Mesendoderm (in vitro differentiated cells): ENCODE data around the gene GNAI1.

Experiments
- DNase-seq: peaks from one replicate; pipeline ENCODE4 v3.0.0; 2013
- H2AK5ac ChIP-seq: 2 replicates; pipeline ENCODE4 v1.6.1; 2013; ENCODE audit warnings: low read length, inconsistent platforms
- H2BK120ac ChIP-seq: 2 replicates; pipeline ENCODE4 v1.6.1; 2013; ENCODE audit warnings: low read depth, mild to moderate bottlenecking, low read length, moderate library complexity, mixed read lengths
- H2BK15ac ChIP-seq: replicated peaks from 2 replicates; pipeline ENCODE4 v1.6.1; 2013; ENCODE audit warnings: low read depth, mild to moderate bottlenecking, moderate library complexity
- H2BK5ac ChIP-seq: 2 replicates; pipeline ENCODE4 v1.6.1; 2013; ENCODE audit warnings: low read length, inconsistent platforms
- H3K18ac ChIP-seq: 2 replicates; pipeline ENCODE4 v1.6.1; 2013; ENCODE audit warnings: mild to moderate bottlenecking, low read length, mixed read lengths
- H3K23ac ChIP-seq: one replicate; pipeline ENCODE4 v1.6.1; 2013; ENCODE audit warnings: low read length
- H3K27ac ChIP-seq: 2 replicates; pipeline ENCODE4 v1.5.1; 2013; ENCODE audit warnings: low read depth, mild to moderate bottlenecking, inconsistent platforms, low read length, moderate library complexity
- H3K27me3 ChIP-seq: 2 replicates; pipeline ENCODE4 v1.6.1; 2013; ENCODE audit warnings: low read length, control low read depth, mild to moderate bottlenecking, inconsistent platforms; ENCODE audit not compliant: insufficient read depth, poor library complexity
- H3K36me3 ChIP-seq: 2 replicates; pipeline ENCODE4 v1.6.1; 2013; ENCODE audit warnings: low read length, inconsistent platforms; ENCODE audit not compliant: control insufficient read depth, insufficient read depth
- H3K4ac ChIP-seq: one replicate; pipeline ENCODE4 v1.6.1; 2013; ENCODE audit warnings: low read depth, mild to moderate bottlenecking, low read length, moderate library complexity
- H3K4me1 ChIP-seq: 2 replicates; pipeline ENCODE4 v1.6.1; 2013; ENCODE audit warnings: low read depth, low read length, inconsistent platforms; ENCODE audit not compliant: control insufficient read depth
- H3K4me2 ChIP-seq: 2 replicates; pipeline ENCODE4 v1.6.1; 2013; ENCODE audit warnings: low read length
- H3K4me3 ChIP-seq: 2 replicates; pipeline ENCODE4 v1.5.1; 2013; ENCODE audit warnings: mild to moderate bottlenecking, low read length
- H3K56ac ChIP-seq: one replicate; pipeline ENCODE4 v1.6.1; 2013; ENCODE audit warnings: low read length
- H3K79me1 ChIP-seq: 2 replicates; pipeline ENCODE4 v1.6.1; 2013; ENCODE audit warnings: low read length, inconsistent platforms
- H3K79me2 ChIP-seq: 2 replicates; pipeline ENCODE4 v1.6.1; 2013; ENCODE audit warnings: mild to moderate bottlenecking, low read length; ENCODE audit not compliant: control insufficient read depth, insufficient read depth
- H3K9ac ChIP-seq: 2 replicates; pipeline ENCODE4 v1.6.1; 2013; ENCODE audit warnings: low read length, inconsistent platforms
- H4K5ac ChIP-seq: one replicate; pipeline ENCODE4 v1.6.1; 2013; ENCODE audit warnings: low read length
- H4K8ac ChIP-seq: one replicate; pipeline ENCODE4 v1.6.1; 2013; ENCODE audit warnings: low read depth, mild to moderate bottlenecking, control low read depth, low read length, moderate library complexity
- WGBS: extraction: QIAGEN DNeasy Blood & Tissue Kit; methylation state at CpG from one replicate; pipeline ENCODE4 v1.1.7; 2013; ENCODE audit warnings: low lambda C conversion rate, missing lambda C conversion rate; ENCODE audit not compliant: insufficient coverage; ENCODE audit errors: extremely low coverage; 5-methylcytosine and 5-hydroxymethylcytosine counted together

Gene GNAI1

DNA sequence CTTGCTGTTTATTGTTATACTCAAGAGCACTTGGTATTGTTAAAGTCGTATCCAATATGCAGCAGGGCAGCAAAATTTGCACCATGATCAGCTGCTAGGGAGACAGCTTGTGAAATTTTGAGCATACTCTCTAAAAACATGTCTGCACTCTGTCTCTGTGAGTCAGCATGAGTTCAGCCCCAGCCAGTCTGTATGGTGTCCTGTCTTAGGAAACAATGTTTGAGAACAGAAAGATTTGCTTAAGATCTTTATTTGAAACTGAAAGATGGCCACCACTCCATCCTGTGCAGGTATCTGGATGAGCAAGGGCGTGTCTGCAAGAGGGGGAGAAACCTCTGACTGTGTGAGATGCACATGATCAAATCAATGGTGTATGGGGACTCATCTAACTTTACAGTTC lies 97.1 kb downstream of the GNAI1 start:
- no CpG with 5 or more reads among the region's 2 CpGs for WGBS
- H3K4me1 ChIP-seq, result no peaks in the 10 kb centered on the region
- no peaks in the 10 kb centered on the region for H3K27me3 ChIP-seq
- no peak overlapping the region for H3K4me3 ChIP-seq
- H3K23ac ChIP-seq, result no peak overlapping the region
- no peaks in the 10 kb centered on the region for H3K36me3 ChIP-seq
- no peak overlapping the region for H4K8ac ChIP-seq
- H3K18ac ChIP-seq, result no peak overlapping the region
- no peak overlapping the region for H4K5ac ChIP-seq
- H3K4me2 ChIP-seq, result no peak overlapping the region
- H3K79me2 ChIP-seq, result no peaks in the 10 kb centered on the region
- H3K79me1 ChIP-seq, result no peaks in the 10 kb centered on the region
- H3K4ac ChIP-seq, result no peak overlapping the region
- H2BK120ac ChIP-seq, result no peak overlapping the region
- H2BK15ac ChIP-seq, result no peak overlapping the region
- no peak overlapping the region for H3K27ac ChIP-seq
- DNase-seq, result no peak
- no peak overlapping the region for H3K9ac ChIP-seq
- H3K56ac ChIP-seq, result no peak overlapping the region
- H2AK5ac ChIP-seq, result no peak overlapping the region
- H2BK5ac ChIP-seq, result no peak overlapping the region

DNA sequence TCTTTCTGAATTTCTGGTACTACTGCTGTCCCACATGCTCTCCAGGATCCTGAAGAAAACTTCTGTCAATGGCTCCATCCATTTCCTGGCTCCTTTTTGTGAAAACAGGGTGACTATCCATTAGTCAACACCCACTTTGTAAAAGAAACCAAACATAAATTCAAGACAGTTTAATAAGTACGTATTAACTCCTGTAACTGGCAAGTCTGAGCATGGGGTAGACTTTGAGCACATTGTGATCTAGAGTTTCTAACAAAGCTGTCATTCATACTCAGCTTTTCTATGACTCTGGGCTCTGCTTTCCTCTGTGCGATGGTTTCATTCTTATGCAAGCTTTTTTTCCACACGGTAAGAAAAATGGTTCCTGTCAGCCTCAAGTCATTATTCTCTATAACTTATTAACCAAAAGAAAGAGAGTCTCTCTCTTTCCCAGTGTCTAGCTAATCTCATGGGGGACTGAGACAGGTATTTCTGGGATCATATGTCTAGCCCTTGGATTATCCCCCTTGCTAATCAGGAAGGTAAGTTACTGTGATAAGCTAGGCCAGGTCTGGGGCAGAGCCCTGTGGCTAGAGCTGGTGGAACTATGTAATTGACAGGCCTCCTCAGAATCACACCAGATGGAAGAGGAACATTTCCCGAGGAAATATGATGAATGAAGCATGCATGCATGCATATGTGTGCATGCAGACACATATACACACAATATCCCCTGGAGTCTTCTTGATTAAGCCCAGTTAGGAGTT lies 98.5 kb downstream of the GNAI1 start:
- H2BK15ac ChIP-seq, result no peak overlapping the region
- H4K5ac ChIP-seq, result no peak overlapping the region
- no peaks in the 10 kb centered on the region for H3K36me3 ChIP-seq
- H4K8ac ChIP-seq, result no peak overlapping the region
- H2AK5ac ChIP-seq, result no peak overlapping the region
- no peak overlapping the region for H3K27ac ChIP-seq
- H3K56ac ChIP-seq, result no peak overlapping the region
- no peak overlapping the region for H3K18ac ChIP-seq
- no peak overlapping the region for H3K4me2 ChIP-seq
- H3K4me1 ChIP-seq, result no peaks in the 10 kb centered on the region
- no peak overlapping the region for H2BK5ac ChIP-seq
- no peak overlapping the region for H3K4ac ChIP-seq
- H3K79me2 ChIP-seq, result no peaks in the 10 kb centered on the region
- H3K4me3 ChIP-seq, result no peak overlapping the region
- no peak overlapping the region for H3K9ac ChIP-seq
- H3K23ac ChIP-seq, result no peak overlapping the region
- H3K79me1 ChIP-seq, result no peaks in the 10 kb centered on the region
- no peak overlapping the region for H2BK120ac ChIP-seq
- H3K27me3 ChIP-seq, result no peaks in the 10 kb centered on the region
- DNase-seq, result no peak
- no CpG with 5 or more reads among the region's 4 CpGs for WGBS

- Histone ChIP-seq H2BK120ac (no peak overlapping the region), H2BK15ac (no peak overlapping the region), H3K79me1 (no peaks in the 10 kb centered on the region), H3K4me3 (no peak overlapping the region), H3K4ac (no peak overlapping the region), H3K56ac (no peak overlapping the region), H3K23ac (no peak overlapping the region), H3K36me3 (no peaks in the 10 kb centered on the region), H3K4me1 (no peaks in the 10 kb centered on the region), H2BK5ac (no peak overlapping the region), H4K8ac (no peak overlapping the region), H3K4me2 (no peak overlapping the region), H3K9ac (no peak overlapping the region), H3K27ac (no peak overlapping the region), H2AK5ac (no peak overlapping the region), H3K27me3 (no peaks in the 10 kb centered on the region), H3K79me2 (no peaks in the 10 kb centered on the region), H3K18ac (no peak overlapping the region), H4K5ac (no peak overlapping the region)
- WGBS, result no CpG with 5 or more reads among the region's 4 CpGs
- no peak for DNase-seq
Observed at GRCh38 chr7:80235334-80235733, 100.7 kb downstream of the GNAI1 start.

GRCh38 chr7:80236681-80237080 lies 102.0 kb downstream of the GNAI1 start:
- H3K27me3 ChIP-seq, result no peaks in the 10 kb centered on the region
- H2BK120ac ChIP-seq, result no peak overlapping the region
- no peak overlapping the region for H2BK15ac ChIP-seq
- H4K8ac ChIP-seq, result no peak overlapping the region
- WGBS, result no CpG with 5 or more reads among the region's 1 CpG
- H3K79me1 ChIP-seq, result no peaks in the 10 kb centered on the region
- no peak overlapping the region for H3K4me3 ChIP-seq
- no peaks in the 10 kb centered on the region for H3K4me1 ChIP-seq
- no peak overlapping the region for H3K18ac ChIP-seq
- H3K56ac ChIP-seq, result no peak overlapping the region
- no peak overlapping the region for H4K5ac ChIP-seq
- no peak overlapping the region for H3K4ac ChIP-seq
- no peak overlapping the region for H3K4me2 ChIP-seq
- no peak overlapping the region for H2BK5ac ChIP-seq
- H3K9ac ChIP-seq, result no peak overlapping the region
- H3K79me2 ChIP-seq, result no peaks in the 10 kb centered on the region
- H2AK5ac ChIP-seq, result no peak overlapping the region
- H3K36me3 ChIP-seq, result no peaks in the 10 kb centered on the region
- H3K27ac ChIP-seq, result no peak overlapping the region
- H3K23ac ChIP-seq, result no peak overlapping the region
- no peak for DNase-seq

DNA sequence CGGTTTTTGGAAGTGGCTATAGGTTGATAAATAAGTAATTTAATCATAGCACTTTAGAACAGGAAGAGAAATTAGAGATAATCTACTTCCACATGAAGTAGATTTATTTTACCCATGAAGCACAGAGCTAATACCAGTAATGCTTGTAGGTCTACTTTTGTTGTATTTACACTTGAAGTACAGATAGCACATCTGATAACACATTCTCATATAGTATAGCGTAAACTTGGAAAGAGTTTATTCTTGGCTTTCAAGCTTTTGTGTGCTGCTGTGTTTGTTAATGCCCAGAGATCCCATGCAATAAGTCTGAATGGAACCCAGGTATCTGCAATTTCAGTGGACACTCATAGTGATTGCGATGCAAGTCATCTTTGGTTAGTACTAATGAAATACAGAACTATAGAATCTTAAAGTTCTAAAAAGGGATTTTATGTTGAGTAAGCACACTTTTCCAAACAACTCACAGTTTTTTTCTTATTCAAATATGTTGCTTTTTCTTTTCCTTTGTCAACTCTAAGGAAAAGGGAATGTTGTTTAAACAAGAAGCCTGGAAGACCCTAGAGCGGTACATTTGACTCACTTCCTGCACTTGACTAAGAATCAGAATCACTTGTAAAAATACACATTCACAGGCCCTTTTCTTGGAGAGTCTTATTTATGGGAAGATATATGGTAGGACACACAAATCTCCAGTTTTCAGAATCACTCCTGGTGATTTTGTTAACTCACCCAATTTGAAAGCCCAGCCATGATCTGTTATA lies 105.8 kb downstream of the GNAI1 start:
- no peaks in the 10 kb centered on the region for H3K27me3 ChIP-seq
- H2BK15ac ChIP-seq, result no peak overlapping the region
- H3K4ac ChIP-seq, result no peak overlapping the region
- H3K79me1 ChIP-seq, result no peaks in the 10 kb centered on the region
- no peak overlapping the region for H2AK5ac ChIP-seq
- no peak overlapping the region for H3K56ac ChIP-seq
- no peak overlapping the region for H2BK120ac ChIP-seq
- H4K5ac ChIP-seq, result no peak overlapping the region
- no peak for DNase-seq
- no peak overlapping the region for H3K4me2 ChIP-seq
- no peak overlapping the region for H3K4me3 ChIP-seq
- no peaks in the 10 kb centered on the region for H3K36me3 ChIP-seq
- H3K18ac ChIP-seq, result no peak overlapping the region
- H3K9ac ChIP-seq, result no peak overlapping the region
- no peak overlapping the region for H2BK5ac ChIP-seq
- H4K8ac ChIP-seq, result no peak overlapping the region
- 100% methylated on average over 1 of the region's 4 CpGs for WGBS
- H3K79me2 ChIP-seq, result no peaks in the 10 kb centered on the region
- H3K27ac ChIP-seq, result no peak overlapping the region
- no peak overlapping the region for H3K23ac ChIP-seq
- no peaks in the 10 kb centered on the region for H3K4me1 ChIP-seq
